ENCODE measurements around the gene GSDMA. TPM values are rescaled to one million over a fixed set of nuclear protein-coding genes. Genes with fewer than 3 reads are reported as not detected.

Gene GSDMA
- total and polyA plus RNA-seq, 9 of the 15 experiments (the other 6 are each of a cell fraction or from before 2014, with no cell fraction given): 0.04 to 0.13 (median 0.07) TPM; not detected in 2

- TF ChIP-seq TFAP4 (CRISPR knock-in tag; IDR thresholded peaks at IDR 0.05; ENCODE audit: borderline replicate concordance): peak; percentile 66; the same call in 1 of the 2 replicates
- no peak for TF ChIP-seq ELF2 (CRISPR knock-in tag; IDR thresholded peaks at IDR 0.05)
- TF ChIP-seq HNRNPK (IDR thresholded peaks at IDR 0.05; ENCODE audit: low read depth, low read length, poor library complexity, severe bottlenecking): no peak
- TF ChIP-seq JUNB (CRISPR knock-in tag; conservative IDR thresholded peaks at IDR 0.05): no peak
- TF ChIP-seq TAF7 (tag; IDR thresholded peaks at IDR 0.05): peak; percentile 48; the same call in 1 of the 2 replicates
- 0 out of 4 replicates have a peak, but pooled peaks of 1 of the 2 experiments have one; percentile 30 for TF ChIP-seq HDAC1 (IDR thresholded peaks at IDR 0.05)
- no peak for TF ChIP-seq THRA (IDR thresholded peaks at IDR 0.05)
- 0 out of 2 replicates have a peak, but pooled peaks have one; percentile 16 for TF ChIP-seq OTX1 (CRISPR knock-in tag; IDR thresholded peaks at IDR 0.05)
- peak in 1 of 2 experiments; percentile 77; a peak in 2 of 4 replicates for TF ChIP-seq RCOR1 (IDR thresholded peaks at IDR 0.05; ENCODE audit: borderline replicate concordance in 1 of 2, low read depth in 2 of 2, low read length in 2 of 2)
- TF ChIP-seq E2F8 (IDR thresholded peaks at IDR 0.05; ENCODE audit: low read depth, partially characterized antibody): no peak
- peak; percentile 40; the same call in 1 of the 2 replicates for TF ChIP-seq GABPA (tag; conservative IDR thresholded peaks at IDR 0.05; ENCODE audit: low read depth)
- TF ChIP-seq TEAD4 (IDR thresholded peaks at IDR 0.05; ENCODE audit: low read length): peak; percentile 49; the same call in 1 of the 2 replicates
- no peak for TF ChIP-seq TEAD4 (CRISPR knock-in tag; IDR thresholded peaks at IDR 0.05; ENCODE audit: borderline replicate concordance)
Observed at GRCh38 chr17:39952680-39953470, 9.9 kb upstream of the GSDMA start (continued).

Data from K562 (cell line).